GM18505 (cell line): ENCODE measurements around the gene CRELD2.
A peak's percentile ranks its signal among the peaks of the same experiment; 100 is the strongest.

ENCODE experiments used
- ATAC-seq: cut with Tn5 transposase; IDR thresholded peaks from one replicate; pipeline ENCODE4 v1.9.1; 2021; ENCODE audit not compliant: unreplicated experiment
- POLR2A ChIP-seq: IDR thresholded peaks from 4 replicates; pipeline ENCODE4 v1.6.1; 2011; ENCODE audit warnings: borderline replicate concordance; ENCODE audit not compliant: insufficient read depth, insufficient read length; ENCODE audit errors: extremely low read depth

The CRELD2 gene

DNA sequence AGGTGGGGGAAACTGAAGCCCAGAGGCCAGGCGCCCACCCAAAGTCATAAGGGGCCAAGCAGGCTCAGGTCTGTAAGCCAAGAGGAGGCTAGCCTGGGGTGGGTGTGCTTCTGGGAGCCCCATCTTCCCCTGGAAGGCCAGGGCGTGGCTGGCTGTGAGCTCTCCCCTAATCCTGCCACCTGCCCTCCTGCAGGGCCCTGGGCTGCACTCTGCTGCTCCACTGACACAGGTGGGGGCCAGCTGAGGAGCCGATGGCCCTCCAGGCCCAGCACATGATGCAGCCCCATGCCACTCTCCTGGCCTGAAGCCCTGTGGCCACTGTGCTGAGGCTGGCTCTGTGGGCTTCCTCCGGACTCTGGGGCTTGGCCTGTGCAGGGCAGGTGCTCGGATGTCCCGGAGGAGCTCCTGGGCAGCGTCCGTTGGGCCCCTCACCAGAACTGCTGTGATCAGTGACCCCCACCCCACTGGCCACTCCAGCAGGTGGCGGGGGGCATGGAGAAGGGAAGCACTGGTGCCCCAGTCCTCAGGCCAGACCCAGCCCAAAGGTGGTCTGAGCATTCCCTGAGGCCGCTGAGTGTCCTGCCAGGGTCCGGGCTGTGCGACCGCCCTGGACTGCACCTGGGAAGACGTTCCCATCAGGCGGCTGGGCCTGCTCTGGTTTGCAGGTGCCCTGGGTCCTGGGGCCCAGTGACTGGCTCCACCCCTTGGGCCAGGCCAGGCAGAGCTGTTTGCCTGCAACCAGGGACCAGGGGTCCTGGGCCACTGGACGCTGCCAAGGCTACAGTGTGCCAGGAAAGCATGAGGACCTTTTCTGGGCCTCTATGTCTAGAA is 50.6 kb downstream of the CRELD2 start:
- no peak for TF ChIP-seq POLR2A
- no peak for ATAC-seq

DNA sequence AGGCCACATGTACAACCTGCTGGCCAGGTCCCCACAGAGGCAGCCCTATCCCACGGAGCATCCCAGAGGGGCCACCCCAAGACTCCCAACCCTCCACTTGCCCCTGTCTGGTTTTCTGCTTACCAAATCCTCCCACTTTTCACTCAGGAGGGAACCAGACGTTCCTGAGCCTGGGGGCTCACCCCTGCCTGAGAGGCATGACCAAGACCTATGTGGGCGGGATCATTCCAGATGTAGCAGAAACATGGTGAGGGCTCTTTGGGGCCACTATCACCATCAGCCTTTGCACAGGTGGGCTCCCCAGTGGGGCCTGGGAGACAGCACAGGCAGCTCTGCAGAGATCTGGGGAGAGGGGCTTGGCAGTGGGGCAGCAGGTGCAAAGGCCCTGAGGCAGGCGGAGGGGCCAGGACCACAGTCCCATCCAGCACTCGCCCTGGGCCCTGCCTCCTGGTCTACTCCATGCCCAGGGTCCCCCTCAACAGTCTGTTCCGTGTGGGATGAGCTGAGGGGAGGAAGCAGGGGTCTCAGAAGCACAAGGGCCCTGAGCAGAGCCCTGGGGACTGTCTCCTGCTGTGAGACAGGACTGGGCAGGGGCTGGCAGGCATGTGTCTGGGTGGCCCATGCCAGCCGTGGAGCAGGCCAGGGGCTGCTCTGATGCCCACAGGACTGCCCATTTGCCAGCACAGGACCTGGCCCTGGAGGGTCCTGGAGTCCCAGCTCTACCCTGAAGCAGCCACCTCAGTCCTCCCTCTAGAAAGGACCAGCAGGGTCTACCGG is 51.5 kb downstream of the CRELD2 start:
- TF ChIP-seq POLR2A = no peak
- no peak for ATAC-seq

DNA sequence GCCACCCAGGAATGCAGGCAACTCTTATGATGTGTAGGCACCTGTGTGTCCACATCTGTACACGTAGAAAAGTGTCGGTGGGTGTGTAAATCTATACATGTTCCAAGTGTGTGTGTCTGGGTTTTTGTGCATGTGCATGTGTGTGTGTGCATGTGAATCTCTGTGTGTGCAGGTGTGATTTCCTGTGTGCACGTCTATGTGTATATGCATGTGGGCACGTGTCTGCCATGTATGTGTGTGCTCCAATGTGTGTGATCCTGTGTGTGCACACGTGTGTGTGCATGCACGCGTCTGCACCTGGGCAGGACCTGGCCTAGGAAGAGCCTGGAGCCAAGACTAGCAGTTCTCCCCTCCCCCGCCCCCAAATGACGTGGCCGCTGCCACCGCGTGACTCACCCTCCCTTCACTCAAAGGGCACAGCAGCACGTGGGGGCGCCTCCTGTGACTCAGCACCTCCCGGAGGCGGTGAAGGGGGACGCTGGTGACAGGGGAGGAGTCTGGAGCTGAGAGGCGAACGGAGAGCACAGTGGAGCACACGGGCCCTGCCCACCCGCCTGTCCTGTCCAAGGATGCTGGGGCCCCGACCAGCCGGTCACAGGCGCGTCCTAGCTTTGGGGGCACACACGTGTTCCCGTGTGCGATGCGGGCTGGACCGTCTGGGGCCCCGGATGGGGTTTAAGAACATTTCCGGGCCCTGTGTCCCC is 52.2 kb downstream of the CRELD2 start:
- TF ChIP-seq POLR2A = peak; percentile 77
- ATAC-seq = peak; percentile 51

GRCh38 chr22:49971232-49972162 is 53.1 kb downstream of the CRELD2 start:
- ATAC-seq = peak; percentile 16

DNA sequence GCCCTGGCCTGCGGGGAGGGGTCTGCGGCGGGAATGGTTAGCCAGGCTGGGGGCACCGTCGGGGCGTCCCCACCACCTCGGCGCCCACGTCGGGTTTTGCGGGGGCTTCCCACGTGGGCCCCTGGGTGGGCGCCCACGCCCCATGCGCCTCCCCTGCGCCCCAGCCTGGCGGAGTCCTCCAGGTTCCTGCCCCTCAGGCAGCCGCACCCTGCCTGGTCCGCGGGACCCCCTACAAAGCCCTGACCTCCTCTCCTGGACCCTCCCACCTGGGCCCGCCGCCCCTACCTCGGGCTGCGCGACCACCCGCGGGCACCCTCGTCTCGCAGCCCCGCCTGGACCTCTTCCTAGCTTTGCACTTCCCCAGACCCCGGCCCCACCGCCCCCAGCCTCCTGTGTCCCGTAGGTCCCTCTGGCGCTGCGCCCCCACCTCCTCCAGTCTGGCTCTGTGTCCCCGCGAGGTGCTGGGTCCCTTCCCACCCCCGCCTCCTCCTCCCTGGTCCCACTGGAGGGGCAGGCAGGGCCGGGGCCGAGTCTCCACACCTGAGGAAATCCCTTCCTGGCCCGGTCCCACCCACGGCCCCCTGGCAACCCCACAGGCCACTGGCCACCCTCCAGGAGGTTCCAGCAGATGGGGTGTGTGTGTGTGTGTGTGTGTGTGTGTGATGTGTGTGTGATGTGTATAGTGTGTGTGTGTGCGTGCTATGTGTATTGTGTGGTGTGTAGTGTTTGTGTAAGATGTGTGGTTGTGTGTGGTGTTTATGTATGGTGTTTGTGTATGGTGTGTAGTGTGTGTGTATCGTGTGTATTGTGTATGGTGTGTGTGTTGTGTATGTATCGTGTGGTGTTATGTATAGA is 54.0 kb downstream of the CRELD2 start:
- TF ChIP-seq POLR2A = no peak
- ATAC-seq = no peak

More at GRCh38 chr22:49971232-49972162, 53.1 kb downstream of the CRELD2 start:
- TF ChIP-seq POLR2A = peak; percentile 55

DNA sequence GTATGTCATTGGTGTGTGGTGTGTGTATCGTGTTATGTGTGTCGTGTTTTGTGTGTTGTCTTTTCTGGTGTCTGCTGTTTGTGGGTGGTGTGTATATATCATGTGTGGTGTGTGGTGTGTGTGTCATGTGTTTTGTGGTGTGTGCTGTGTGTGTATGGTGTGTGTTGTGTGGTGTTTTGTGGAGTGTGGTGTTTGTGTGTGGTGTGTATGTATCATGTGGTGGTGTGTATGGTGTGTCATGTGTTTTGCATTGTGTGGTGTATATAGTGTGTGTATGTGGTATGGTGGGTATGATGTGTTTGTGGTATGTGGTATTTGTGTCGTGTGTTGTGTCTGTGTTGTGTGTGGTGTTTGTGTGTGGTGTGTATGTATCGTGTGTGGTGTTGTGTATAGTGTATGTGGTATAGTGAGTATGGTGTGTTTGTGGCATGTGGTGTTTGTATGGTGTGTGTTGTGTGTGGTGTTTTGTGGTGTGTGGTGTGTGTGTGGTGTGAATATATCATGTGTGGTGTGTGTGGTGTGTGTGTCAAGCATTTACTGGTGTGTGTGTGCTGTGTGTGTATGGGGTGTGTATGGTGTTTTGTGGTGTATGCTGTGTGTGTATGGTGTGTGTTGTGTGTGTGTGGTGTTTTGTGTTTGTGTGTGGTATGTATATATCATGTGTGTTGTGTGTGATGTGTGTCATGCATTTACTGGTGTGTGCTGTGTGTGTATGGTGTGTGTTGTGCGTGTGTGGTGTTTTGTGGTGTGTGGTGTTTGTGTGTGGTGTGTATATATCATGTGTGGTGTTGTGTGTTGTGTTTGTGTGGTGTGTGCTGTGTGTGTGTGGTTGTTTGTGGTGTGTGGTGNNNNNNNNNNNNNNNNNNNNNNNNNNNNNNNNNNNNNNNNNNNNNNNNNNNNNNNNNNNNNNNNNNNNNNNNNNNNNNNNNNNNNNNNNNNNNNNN is 54.9 kb downstream of the CRELD2 start:
- no peak for TF ChIP-seq POLR2A
- ATAC-seq = no peak

DNA sequence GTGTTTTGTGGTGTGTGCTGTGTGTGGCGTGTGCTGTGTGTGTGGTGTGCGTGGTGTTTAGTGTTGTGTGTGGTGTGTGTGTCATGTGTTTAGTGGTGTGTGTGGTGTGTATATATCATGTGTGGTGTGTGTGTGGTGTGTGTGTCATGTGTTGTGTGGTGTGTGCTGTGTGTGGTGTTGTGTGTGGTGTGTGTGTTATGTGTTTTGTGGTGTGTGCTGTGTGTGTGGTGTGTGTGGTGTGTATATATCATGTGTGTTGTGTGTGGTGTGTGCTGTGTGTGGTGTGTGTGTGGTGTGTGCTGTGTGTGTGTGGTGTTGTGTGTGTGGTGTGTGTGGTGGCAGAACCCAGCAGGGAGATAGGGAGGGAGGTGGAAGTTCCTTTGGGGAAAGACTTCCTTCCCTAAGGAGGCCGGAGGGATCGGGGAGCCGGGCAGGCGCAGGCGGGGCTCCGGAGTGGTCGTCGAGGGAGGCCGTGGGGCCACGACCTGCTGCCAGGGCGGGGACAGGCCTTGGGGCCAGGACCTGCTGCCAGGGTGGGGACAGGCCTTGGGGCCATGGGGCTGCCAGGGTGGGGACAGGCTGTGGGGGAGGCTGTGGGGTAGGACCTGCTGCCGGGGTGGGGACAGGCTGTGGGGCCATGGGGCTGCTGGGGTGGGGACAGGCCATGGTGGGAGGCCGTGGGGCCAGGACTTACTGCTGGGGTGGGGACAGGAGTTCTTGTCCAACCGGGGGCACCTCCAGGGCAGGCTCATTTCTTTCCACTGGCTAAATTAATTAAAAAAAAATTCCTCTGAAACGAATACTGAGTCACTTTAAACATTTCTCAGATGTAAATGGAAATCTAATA is 57.3 kb downstream of the CRELD2 start:
- TF ChIP-seq POLR2A = no peak
- ATAC-seq = peak; percentile 11

GRCh38 chr22:49976439-49977175 is 58.2 kb downstream of the CRELD2 start:
- ATAC-seq = peak; percentile 44
- TF ChIP-seq POLR2A = no peak
